HCT116 (cell line): ENCODE results near the gene AP1AR. TPM values are rescaled to one million over a fixed set of nuclear protein-coding genes. Genes with fewer than 3 reads are reported as not detected.

ENCODE experiments used
- ATAC-seq: fragments of 200-7000 bp; cut with Tn5 transposase; 2 replicates; pipeline ENCODE4 v1.9.1; 2020; ENCODE audit warnings: mild to moderate bottlenecking, moderate library complexity
- BruUV-seq: library from RNA; stranded (reverse); fragments of 400-500 nt; replicated peaks from 2 replicates; lab custom pipeline; 2021; lab: Mats Ljungman, UMichigan
- CTCF ChIA-PET: fragments of 300-600 bp; sonication (Branson Sonifier 250); formaldehyde crosslinking; loops from one replicate; lab custom pipeline; 2021; ENCODE audit warnings: antibody characterized with exemption; lab: Charles Lee
- POLR2A ChIA-PET: fragments of 300-600, 350-600 bp; sonication (Branson Sonifier 250); formaldehyde crosslinking; loops from one replicate; lab custom pipeline; 2021; ENCODE audit warnings: antibody characterized with exemption; lab: Charles Lee
- RAD21 ChIA-PET, 2 experiments: fragments of 300-600 bp; sonication (Branson Sonifier 250); formaldehyde crosslinking; loops; one replicate each; lab custom pipeline; 2023; ENCODE audit warnings: low total read pairs in 2 of 2; ENCODE audit not compliant: uncharacterized antibody in 2 of 2, unreplicated experiment in 2 of 2, low non-redundant PET in 1 of 2; lab: Charles Lee
- DNase-seq: peaks from one replicate; pipeline ENCODE4 v3.0.0-alpha.2; 2010; ENCODE audit warnings: low read depth, low spot score
- H2AFZ ChIP-seq: fragments of 200-600 bp; shearing (Covaris generic), sonication (generic); 2 replicates; pipeline ENCODE4 v1.6.1; 2017; ENCODE audit warnings: low read depth, mixed run types, mixed read lengths, antibody characterized with exemption, low read length; ENCODE audit not compliant: poor library complexity, severe bottlenecking
- H3K27ac ChIP-seq: 2 replicates; pipeline ENCODE4 v1.5.1; 2012; ENCODE audit warnings: low read depth, low read length
- H3K27me3 ChIP-seq: fragments of 200-600 bp; sonication (generic); 2 replicates; pipeline ENCODE4 v1.6.1; 2016; ENCODE audit warnings: mixed run types, low read length, mixed read lengths; ENCODE audit not compliant: insufficient read depth
- H3K36me3 ChIP-seq, 2 experiments: fragments of 200-500 bp in 1 of 2; fragments of 200-600 bp in 1 of 2; sonication (Bioruptor generic) in 1 of 2; sonication (generic) in 1 of 2; 2 replicates each; pipeline versions ENCODE4 v1.5.1 to v1.6.1; 2014 to 2016; ENCODE audit warnings: low read length in 2 of 2, inconsistent platforms in 1 of 2, mixed read lengths in 1 of 2, mixed run types in 1 of 2; ENCODE audit not compliant: insufficient read depth in 2 of 2, control insufficient read depth in 1 of 2
- H3K4me1 ChIP-seq, 2 experiments: fragments of 200-600 bp in 1 of 2; sonication (generic) in 1 of 2; 2 replicates each; pipeline versions ENCODE4 v1.5.1 to v1.6.1; 2012 to 2017; ENCODE audit warnings: low read length in 2 of 2, inconsistent platforms in 1 of 2, mild to moderate bottlenecking in 1 of 2, mixed read lengths in 1 of 2, mixed run types in 1 of 2, moderate library complexity in 1 of 2; ENCODE audit not compliant: insufficient read depth in 2 of 2, control insufficient read depth in 1 of 2
- H3K4me2 ChIP-seq: fragments of 200-600 bp; sonication (generic); 2 replicates; pipeline ENCODE4 v1.6.1; 2017; ENCODE audit warnings: mixed run types, low read length, mixed read lengths
- H3K4me3 ChIP-seq, 2 experiments: fragments of 200-600 bp in 1 of 2; sonication (generic) in 1 of 2; replicated peaks in 1 of 2; 2 replicates each; pipeline ENCODE4 v1.5.1; 2011 to 2016; ENCODE audit warnings: low read length in 2 of 2, control low read depth in 1 of 2, low read depth in 1 of 2, mild to moderate bottlenecking in 1 of 2, mixed read lengths in 1 of 2, mixed run types in 1 of 2
- H3K79me2 ChIP-seq: fragments of 200-600 bp; sonication (generic); 2 replicates; pipeline ENCODE4 v1.6.1; 2017; ENCODE audit warnings: mild to moderate bottlenecking, mixed run types, low read length, moderate library complexity, mixed read lengths; ENCODE audit not compliant: insufficient read depth
- H3K9ac ChIP-seq: fragments of 200-600 bp; sonication (generic); 2 replicates; pipeline ENCODE4 v1.6.1; 2016; ENCODE audit warnings: low read length, mixed read lengths
- H3K9me2 ChIP-seq: fragments of 200-600 bp; sonication (generic), shearing (Covaris generic); 2 replicates; pipeline ENCODE4 v1.6.1; 2017; ENCODE audit warnings: mixed run types, mild to moderate bottlenecking, moderate library complexity; ENCODE audit not compliant: insufficient read depth
- H3K9me3 ChIP-seq, 2 experiments: fragments of 200-500 bp in 1 of 2; fragments of 200-600 bp in 1 of 2; sonication (Bioruptor generic) in 1 of 2; sonication (generic) in 1 of 2; 2 replicates each; pipeline ENCODE4 v1.6.1; 2014 to 2017; ENCODE audit warnings: low read length in 2 of 2, mixed read lengths in 2 of 2, inconsistent platforms in 1 of 2, low read depth in 1 of 2, mild to moderate bottlenecking in 1 of 2, mixed run types in 1 of 2, moderate library complexity in 1 of 2; ENCODE audit not compliant: control insufficient read depth in 1 of 2, insufficient read depth in 1 of 2
- H4K20me1 ChIP-seq: fragments of 200-600 bp; sonication (generic), shearing (Covaris generic); 2 replicates; pipeline ENCODE4 v1.6.1; 2017; ENCODE audit warnings: mixed run types, mild to moderate bottlenecking, moderate library complexity; ENCODE audit not compliant: insufficient read depth
- ATF3 ChIP-seq: IDR thresholded peaks from 2 replicates; pipeline ENCODE4 v1.6.1; 2012
- CBX3 ChIP-seq: IDR thresholded peaks from 2 replicates; pipeline ENCODE4 v1.6.1; 2012; ENCODE audit warnings: low read depth
- CEBPB ChIP-seq: IDR thresholded peaks from 2 replicates; pipeline ENCODE4 v1.6.1; 2012; ENCODE audit warnings: low read depth
- CTCF ChIP-seq, 3 experiments: fragments of 200-600 bp in 1 of 3; sonication (generic) in 1 of 3; IDR thresholded peaks in 2 of 3; conservative IDR thresholded peaks in 1 of 3; 2 replicates each; pipeline ENCODE4 v1.5.1; 2012 to 2017; ENCODE audit warnings: low read depth in 2 of 3, low read length in 2 of 3, antibody characterized with exemption in 1 of 3, borderline replicate concordance in 1 of 3, control low read depth in 1 of 3, mild to moderate bottlenecking in 1 of 3, mixed read lengths in 1 of 3, mixed run types in 1 of 3, moderate library complexity in 1 of 3; ENCODE audit not compliant: insufficient read depth in 1 of 3
- EZH2phosphoT487 ChIP-seq: fragments of 200-600 bp; IDR thresholded peaks from 2 replicates; pipeline ENCODE4 v1.6.1; 2018; ENCODE audit warnings: antibody characterized with exemption, borderline replicate concordance
- FOSL1 ChIP-seq: IDR thresholded peaks from 2 replicates; pipeline ENCODE4 v1.6.1; 2012; ENCODE audit warnings: low read depth
- JUND ChIP-seq: IDR thresholded peaks from 2 replicates; pipeline ENCODE4 v1.6.1; 2012
- MAX ChIP-seq: IDR thresholded peaks from 2 replicates; pipeline ENCODE4 v1.6.1; 2012
- POLR2A ChIP-seq: IDR thresholded peaks from 2 replicates; pipeline ENCODE4 v1.7.0; 2011; ENCODE audit warnings: borderline replicate concordance; ENCODE audit not compliant: insufficient read depth, insufficient read length; ENCODE audit errors: extremely low read depth
- POLR2AphosphoS5 ChIP-seq: IDR thresholded peaks from 2 replicates; pipeline ENCODE4 v1.6.1; 2011; ENCODE audit warnings: mild to moderate bottlenecking, low read depth, low read length, moderate library complexity
- RAD21 ChIP-seq: IDR thresholded peaks from 2 replicates; pipeline ENCODE4 v1.6.1; 2012; ENCODE audit warnings: low read depth, mild to moderate bottlenecking
- SIN3A ChIP-seq: IDR thresholded peaks from 2 replicates; pipeline ENCODE4 v1.6.1; 2012; ENCODE audit warnings: low read depth
- SP1 ChIP-seq: IDR thresholded peaks from 2 replicates; pipeline ENCODE4 v1.6.1; 2012; ENCODE audit warnings: low read depth
- SRF ChIP-seq: IDR thresholded peaks from 2 replicates; pipeline ENCODE4 v1.6.1; 2012; ENCODE audit warnings: low read depth
- YY1 ChIP-seq: IDR thresholded peaks from 2 replicates; pipeline ENCODE4 v1.6.1; 2011; ENCODE audit warnings: low read length, low read depth, moderate library complexity, mild to moderate bottlenecking; ENCODE audit not compliant: insufficient replicate concordance; ENCODE audit errors: extremely low read depth
- intact Hi-C: fragments of 100-400 bp; cut with micrococcal nuclease; formaldehyde crosslinking; loops from 2 replicates; pipeline ENCODE4 v1.10.0; 2022
- total RNA-seq: library from RNA; stranded (reverse); gene quantifications from one replicate; pipeline ENCODE4 v1.2.1, GENCODE V29; 2021; ENCODE audit not compliant: unreplicated experiment

The AP1AR gene
- total RNA-seq, 1 experiment from 2014 or later = 56.7 TPM

- peak overlapping the region; percentile 91 for H3K9ac ChIP-seq
- CTCF ChIA-PET = no interaction called here
- intact Hi-C loops = no loop called here
- no peaks in the 10 kb centered on the region for H3K9me2 ChIP-seq
- no peaks in the 10 kb centered on the region for H3K9me3 ChIP-seq
- H3K27me3 ChIP-seq = no peaks in the 10 kb centered on the region
- H2AFZ ChIP-seq = no peak overlapping the region
- H3K27ac ChIP-seq = peak overlapping the region; percentile 83
- H4K20me1 ChIP-seq = no peaks in the 10 kb centered on the region
- peaks cover 0 to 9% of the 10 kb centered on the region in 2 experiments; a peak in 1 of 4 replicates for H3K36me3 ChIP-seq
- ATAC-seq = peak; percentile 12; the same call in 1 of the 2 replicates
- TF ChIP-seq CBX3 = no peak
- TF ChIP-seq POLR2AphosphoS5 = no peak; the same call in 1 of the 2 replicates
- no peak for TF ChIP-seq POLR2A
- no peak for TF ChIP-seq JUND
- TF ChIP-seq CTCF (IDR thresholded peaks at IDR 0.05 in 2 of 3, conservative IDR thresholded peaks at IDR 0.05 in 1 of 3; ENCODE audit: borderline replicate concordance in 1 of 3, insufficient read depth in 1 of 3, low read depth in 2 of 3, low read length in 2 of 3) = no peak
- TF ChIP-seq ATF3 = no peak
- TF ChIP-seq FOSL1 = no peak
- no peak for TF ChIP-seq CEBPB
- no peak for TF ChIP-seq RAD21
- no peak for TF ChIP-seq SIN3A
- TF ChIP-seq SP1 = no peak
- TF ChIP-seq EZH2phosphoT487 = no peak
- TF ChIP-seq YY1 = no peak
- TF ChIP-seq MAX = no peak
- no peak for TF ChIP-seq SRF
- TF ChIP-seq, all 23 proteins: peak for 0
- POLR2A ChIA-PET = no interaction called here
- TSS peak; percentile 49 for BruUV-seq
- Histone ChIP-seq H3K4me1 (peaks cover 9 to 19% of the 10 kb centered on the region in 2 experiments; a peak in 3 of 4 replicates), H3K4me3 (peak overlapping the region; percentile 70 to 89), H3K79me2 (peaks cover 58% of the 10 kb centered on the region), H3K4me2 (peak overlapping the region; percentile 99)
- RAD21 ChIA-PET = no interaction called here
- no peak for DNase-seq
Observed at GRCh38 chr4:112284662-112285411, 53.2 kb downstream of the AP1AR start.
